HG03457 (cell line): ENCODE measurements around the gene LRCH3.

Experiments
- ATAC-seq: cut with Tn5 transposase; IDR thresholded peaks from one replicate; pipeline ENCODE4 v1.9.1; 2021; ENCODE audit warnings: moderate number of reproducible peaks; ENCODE audit not compliant: unreplicated experiment

Gene LRCH3

DNA sequence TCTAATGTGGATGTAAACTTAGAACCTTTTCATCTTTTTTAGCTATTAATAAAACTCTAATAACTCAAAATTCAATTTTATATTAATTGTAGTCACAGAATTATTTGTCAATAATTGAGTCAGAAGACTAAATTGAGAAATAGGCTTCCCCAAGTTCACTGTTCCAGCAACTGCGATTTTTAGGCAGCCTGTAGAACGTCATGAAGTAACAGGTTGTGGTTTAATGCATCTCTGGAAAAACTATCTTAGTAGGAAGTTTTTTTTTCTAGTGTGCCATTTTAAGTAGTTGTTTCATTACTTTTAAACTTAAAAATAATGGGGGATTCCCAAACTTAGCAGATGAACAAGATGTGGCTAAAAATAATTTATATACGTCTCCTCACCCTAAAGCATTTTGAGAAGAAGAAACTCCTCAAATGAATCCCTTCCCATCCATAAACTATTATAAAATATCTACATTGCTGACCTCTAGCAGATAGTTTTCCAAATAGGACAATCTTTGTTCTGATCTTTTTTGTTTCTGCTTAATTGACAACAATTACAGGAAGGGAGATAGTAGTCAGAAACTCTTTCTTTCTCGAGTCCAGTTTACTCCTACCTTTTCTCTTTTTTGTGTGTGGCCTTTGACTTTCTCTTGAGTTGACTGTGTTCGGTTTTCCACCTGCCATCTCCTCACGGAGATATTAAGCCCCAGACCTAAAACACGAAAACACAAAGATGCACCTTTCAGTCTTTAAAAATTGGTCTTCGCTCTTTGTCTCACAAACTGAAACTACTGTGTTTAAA lies 43.1 kb downstream of the LRCH3 start:
- no peak for ATAC-seq

DNA sequence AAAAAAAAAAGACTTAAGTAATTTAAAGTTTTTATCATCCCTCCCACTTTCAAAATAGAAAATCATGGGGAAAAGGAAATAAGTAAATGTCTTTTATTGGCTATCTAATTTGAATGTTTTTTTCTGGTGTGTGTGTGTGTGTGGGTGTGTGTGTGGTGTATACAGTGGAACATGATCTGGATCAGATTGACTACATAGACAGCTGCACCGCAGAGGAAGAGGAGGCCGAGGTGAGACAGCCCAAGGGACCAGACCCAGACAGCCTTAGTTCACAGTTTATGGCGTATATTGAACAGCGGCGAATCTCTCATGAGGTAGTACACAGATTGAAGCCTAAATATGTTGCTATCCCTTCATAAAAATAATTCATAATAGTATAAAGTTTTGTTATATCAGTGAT lies 44.5 kb downstream of the LRCH3 start:
- no peak for ATAC-seq

DNA sequence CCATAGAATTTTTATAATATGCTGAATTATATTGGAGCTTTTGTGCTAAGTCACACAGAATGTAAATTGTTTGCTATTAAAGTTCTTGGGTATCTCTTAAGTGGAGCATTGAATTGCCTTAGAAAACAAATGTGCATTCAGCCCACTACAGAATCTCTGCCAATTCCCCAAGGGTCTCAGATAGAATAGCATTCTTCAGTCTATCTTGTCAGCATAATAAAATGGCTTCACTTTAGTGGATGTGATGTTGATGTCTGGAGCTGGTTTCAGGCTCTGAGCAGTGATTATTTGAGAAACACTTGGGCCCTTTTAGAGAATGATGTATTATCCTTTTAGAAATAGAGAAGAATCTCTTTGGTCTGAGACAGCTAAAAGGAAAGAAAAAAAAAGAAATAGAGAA lies 45.2 kb downstream of the LRCH3 start:
- no peak for ATAC-seq

- ATAC-seq: no peak
These were observed 46.2 kb downstream of the LRCH3 start for GRCh38 chr3:197837282-197837681.

GRCh38 chr3:197841789-197842188 lies 50.7 kb downstream of the LRCH3 start:
- no peak for ATAC-seq

DNA sequence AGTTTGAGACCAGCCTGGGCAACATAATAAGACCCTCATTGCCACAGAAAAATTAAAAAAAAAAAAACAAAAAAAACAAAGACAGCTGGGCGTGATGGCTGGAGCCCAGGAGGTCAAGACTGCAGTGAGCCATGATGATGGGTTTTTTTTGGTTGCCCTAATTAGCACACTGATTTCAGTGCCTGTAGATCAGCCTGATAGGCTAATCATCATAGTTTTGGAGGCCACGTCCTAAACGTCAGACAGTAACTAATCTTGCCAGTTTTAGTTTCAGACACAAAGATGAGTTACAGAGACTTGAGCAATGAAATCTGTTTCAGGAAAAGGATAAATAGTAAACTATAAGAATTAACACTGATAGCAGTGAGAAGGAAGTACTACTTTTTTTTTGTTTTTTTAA lies 55.4 kb downstream of the LRCH3 start:
- no peak for ATAC-seq

DNA sequence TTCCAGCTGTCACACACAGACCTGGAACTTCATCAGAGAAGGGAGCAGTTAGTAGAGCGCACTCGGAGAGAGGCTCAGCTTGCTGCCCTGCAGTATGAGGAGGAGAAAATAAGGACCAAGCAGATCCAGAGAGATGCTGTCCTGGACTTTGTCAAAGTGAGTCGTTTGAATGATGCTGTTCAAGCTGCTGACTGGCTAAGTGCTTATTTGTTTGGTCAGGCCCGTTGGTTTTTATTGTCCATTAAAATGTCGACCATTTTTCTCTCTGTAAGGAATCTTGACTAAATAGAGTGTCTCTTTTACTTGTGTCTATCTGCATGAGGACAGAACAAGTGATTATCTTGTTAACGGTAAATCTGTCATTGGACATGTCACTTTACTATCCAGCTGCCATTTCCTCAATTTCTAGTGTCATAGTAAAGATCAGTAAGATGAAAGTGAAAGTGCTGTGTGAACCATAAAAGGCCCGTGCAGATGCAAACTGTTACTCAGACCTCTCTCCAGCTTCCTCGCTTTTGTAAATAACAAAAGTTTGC lies 56.9 kb downstream of the LRCH3 start:
- no peak for ATAC-seq

DNA sequence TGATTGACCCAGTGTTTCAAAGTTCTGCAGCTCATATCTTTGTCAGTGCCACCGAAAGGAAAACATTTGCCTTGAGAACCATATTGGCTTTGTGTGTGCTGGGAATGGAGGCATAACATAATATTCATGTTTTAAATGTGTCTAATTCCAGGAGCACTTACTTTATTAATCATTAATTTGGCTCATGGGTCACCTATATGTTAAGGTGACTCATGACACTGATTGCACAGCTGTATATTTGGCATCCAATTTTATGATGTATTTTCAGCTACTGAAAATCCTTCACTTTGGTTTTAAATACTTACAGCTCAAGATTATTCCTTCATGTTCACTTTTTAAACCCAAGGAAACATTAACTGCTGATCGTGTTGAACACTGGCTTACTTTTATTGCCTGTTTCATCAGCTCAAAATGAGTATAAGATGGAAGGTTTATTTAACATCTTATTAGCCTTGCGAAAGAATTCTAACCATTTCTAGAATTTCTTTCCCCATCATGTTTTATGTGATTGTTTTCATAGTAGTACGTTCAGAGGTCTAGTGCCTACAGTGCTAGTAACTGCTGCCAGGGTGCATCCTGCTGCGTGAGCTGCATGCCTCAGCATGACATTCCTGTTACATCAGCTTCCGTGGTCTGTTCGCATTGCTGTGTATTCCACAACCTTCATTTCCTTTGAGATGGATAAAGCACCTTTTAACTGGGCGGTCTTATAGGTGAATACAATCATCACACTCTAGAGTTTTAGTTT lies 63.7 kb downstream of the LRCH3 start:
- no peak for ATAC-seq

- ATAC-seq: no peak
These were observed 64.5 kb downstream of the LRCH3 start for GRCh38 chr3:197855571-197855970.

DNA sequence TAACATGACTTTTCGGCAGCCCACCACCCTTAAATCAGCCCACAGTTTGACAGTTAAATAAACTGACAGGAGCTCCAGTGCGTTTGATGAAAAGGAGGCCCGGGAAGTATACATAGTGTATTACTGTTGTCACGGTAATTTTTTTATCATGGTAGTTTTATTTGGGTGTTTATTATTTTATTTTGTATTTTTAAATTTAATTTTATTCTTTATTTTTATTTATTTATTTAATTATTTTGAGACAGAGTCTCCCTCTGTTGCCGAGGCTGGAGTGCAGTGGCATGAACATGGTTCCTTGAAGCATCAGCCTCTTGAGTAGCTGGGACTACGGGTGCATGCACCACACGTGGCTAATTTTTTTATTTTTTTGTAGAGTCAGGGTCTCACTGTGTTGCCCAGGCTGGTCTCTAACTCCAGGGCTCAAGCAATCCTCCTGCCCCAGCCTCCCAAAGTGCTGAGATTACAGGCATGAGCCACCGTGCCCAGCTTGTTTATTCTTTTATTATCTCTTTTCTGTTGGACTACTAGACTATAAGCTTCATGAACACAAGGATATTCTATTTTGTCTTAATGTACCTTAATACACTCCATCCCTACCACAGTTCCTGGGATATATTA lies 65.3 kb downstream of the LRCH3 start:
- ATAC-seq: no peak

DNA sequence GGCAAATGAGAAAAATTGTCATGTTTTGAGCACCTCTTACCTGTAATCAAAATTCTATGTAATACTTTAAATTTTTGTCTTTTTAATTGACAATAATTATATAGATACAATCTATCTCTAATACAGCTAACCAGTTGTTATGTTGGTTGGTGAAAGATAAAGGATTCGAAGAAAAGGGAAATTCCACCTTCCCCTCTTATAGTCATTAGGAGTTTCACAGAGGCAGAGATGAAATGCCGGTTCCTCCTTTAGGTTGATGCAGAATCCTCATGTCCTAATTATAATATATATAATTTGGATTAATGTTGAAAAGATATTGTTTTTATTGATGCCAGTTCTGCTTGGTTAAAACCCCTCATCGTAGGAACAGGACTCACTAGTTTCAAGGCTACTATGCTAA lies 67.1 kb downstream of the LRCH3 start:
- no peak for ATAC-seq

- ATAC-seq: no peak
These were observed 67.5 kb downstream of the LRCH3 start for GRCh38 chr3:197858598-197858997.

DNA sequence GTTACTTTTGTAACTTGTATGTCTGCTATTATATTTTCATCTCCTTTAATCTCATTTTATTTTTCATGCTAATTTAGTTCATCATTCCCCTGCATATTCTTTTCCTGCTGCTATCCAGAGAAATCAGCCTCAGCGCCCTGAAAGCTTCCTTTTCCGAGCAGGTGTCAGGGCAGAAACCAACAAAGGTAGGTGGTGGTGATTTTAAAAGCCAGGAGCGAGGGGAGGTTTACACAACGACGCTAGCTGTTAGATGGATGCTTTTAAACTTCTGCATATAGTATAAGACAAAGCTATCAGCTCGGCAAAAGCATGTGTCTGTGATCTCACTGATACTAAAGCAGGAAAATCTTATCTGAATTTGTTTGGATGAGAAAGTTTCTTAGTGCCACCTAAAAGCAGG lies 75.0 kb downstream of the LRCH3 start:
- ATAC-seq: no peak

DNA sequence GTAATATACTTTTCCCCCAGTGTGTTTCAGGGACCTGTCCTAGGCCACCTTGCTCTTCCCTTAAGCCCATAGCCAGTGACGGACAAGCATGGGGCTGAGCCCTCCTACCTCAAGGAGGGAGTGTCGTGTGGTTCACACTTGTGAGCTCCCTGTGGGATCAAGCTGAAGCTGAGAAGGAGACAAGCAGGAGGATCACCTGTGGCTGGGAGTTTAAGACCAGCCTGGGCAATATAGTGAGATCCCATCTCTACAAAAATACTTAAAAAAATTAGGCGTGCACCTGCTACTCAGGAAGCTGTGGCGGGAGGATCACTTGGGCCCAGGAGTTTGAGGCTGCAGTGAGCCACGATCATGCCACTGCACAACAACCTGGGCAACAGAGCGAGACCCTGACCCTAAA lies 82.3 kb downstream of the LRCH3 start:
- no peak for ATAC-seq

GRCh38 chr3:197874064-197874463 lies 83.0 kb downstream of the LRCH3 start:
- ATAC-seq: no peak

GRCh38 chr3:197874653-197875052 lies 83.6 kb downstream of the LRCH3 start:
- ATAC-seq: no peak

DNA sequence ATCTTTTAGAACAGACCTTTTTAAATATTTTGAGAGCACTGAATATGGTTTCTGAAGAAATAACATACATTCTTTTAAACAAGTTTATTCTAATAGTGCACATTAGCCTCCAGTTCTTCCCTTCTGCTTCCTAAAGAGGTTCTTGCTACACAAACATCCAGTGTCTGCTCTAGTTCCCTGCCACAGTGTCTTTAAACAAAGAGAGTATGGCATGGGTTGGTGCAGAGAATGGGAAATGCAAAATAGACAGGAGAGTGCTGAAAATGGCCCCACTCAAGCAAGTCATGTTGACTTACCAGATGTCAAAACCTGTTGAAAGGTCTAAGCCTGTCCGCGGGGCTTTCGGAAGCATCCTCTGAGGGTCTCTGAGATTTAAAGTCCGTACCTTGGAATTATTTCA lies 86.8 kb downstream of the LRCH3 start:
- no peak for ATAC-seq

- no peak for ATAC-seq
These were observed 87.4 kb downstream of the LRCH3 start for GRCh38 chr3:197878427-197878826.

DNA sequence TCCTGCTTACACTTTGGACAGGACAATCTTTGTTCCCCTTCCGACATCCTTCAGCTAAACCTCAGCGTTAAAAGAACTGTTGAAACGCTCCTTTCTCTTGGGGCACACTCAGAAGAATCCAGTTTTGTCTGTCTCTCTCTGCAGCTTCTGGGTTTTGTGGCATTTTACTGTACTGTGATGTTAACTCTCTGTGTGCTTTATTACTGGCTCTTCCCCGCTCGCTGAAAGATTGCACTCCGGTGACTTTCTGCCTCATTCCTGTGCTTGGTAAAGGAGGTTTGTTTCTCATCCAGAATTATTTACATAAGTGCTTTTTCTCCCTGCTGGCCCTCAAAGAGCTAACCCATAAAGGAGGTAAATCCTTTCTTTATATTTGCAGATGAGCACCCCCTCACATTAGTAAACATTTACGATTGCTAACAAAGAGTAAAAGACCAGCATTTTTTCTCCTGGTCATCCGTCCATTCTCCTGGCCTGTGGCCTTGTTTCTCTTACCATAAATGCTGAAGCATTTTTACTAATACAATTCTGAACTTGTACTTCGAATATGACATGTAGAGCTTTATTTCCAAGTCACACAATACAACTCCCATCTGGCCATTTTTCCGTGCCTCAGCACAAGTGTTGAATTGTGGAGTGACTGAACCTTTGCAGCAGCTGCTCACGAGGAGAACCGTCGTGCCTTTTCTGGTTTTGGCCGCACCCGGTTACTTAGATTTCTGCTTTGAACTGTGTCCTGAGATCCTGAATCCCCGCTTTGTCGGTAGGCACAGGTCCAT lies 89.6 kb downstream of the LRCH3 start:
- ATAC-seq: no peak

- no peak for ATAC-seq
These were observed 90.4 kb downstream of the LRCH3 start for GRCh38 chr3:197881270-197881969.
